Measurements from ENCODE around the gene DIP2C.
"Not testable (repeated sequence)": the region's sequence is repeated elsewhere in the genome, so short reads cannot be mapped to it uniquely, and the experiment has no call there.

Gene DIP2C

GRCh38 chr10:654647-654996 lies 34.8 kb downstream of the DIP2C start:
- no peak for DNase-seq

- no peak for DNase-seq
Measured at GRCh38 chr10:653991-654646, 35.3 kb downstream of the DIP2C start.

- DNase-seq = not testable (repeated sequence)
Measured at GRCh38 chr10:652832-653459, 36.5 kb downstream of the DIP2C start.

GRCh38 chr10:652233-652632 lies 37.2 kb downstream of the DIP2C start:
- DNase-seq = no peak

- DNase-seq = no peak
Measured at GRCh38 chr10:651692-652091, 37.8 kb downstream of the DIP2C start.

- DNase-seq = no peak
Measured at GRCh38 chr10:650886-651615, 38.4 kb downstream of the DIP2C start.

- no peak for DNase-seq
Measured at GRCh38 chr10:650441-650851, 39.0 kb downstream of the DIP2C start.

- no peak for DNase-seq
Measured at GRCh38 chr10:649798-650440, 39.5 kb downstream of the DIP2C start.

- no peak for DNase-seq
Measured at GRCh38 chr10:649445-649797, 40.0 kb downstream of the DIP2C start.

GRCh38 chr10:647019-647418 lies 42.4 kb downstream of the DIP2C start:
- DNase-seq = not testable (repeated sequence)

- no peak for DNase-seq
Measured at GRCh38 chr10:646118-646524, 43.3 kb downstream of the DIP2C start.

- no peak for DNase-seq
Measured at GRCh38 chr10:644943-645334, 44.5 kb downstream of the DIP2C start.

GRCh38 chr10:644076-644942 lies 45.2 kb downstream of the DIP2C start:
- no peak for DNase-seq

GRCh38 chr10:642186-642890 lies 47.1 kb downstream of the DIP2C start:
- DNase-seq = no peak

- no peak for DNase-seq
Measured at GRCh38 chr10:641149-642010, 48.1 kb downstream of the DIP2C start.

GRCh38 chr10:640673-641045 lies 48.8 kb downstream of the DIP2C start:
- DNase-seq = no peak

- no peak for DNase-seq
Measured at GRCh38 chr10:639751-640672, 49.5 kb downstream of the DIP2C start.

- DNase-seq = no peak
Measured at GRCh38 chr10:639001-639750, 50.3 kb downstream of the DIP2C start.

GRCh38 chr10:637771-638195 lies 51.7 kb downstream of the DIP2C start:
- no peak for DNase-seq

Data from AML-193 (cell line).